Hematopoietic multipotent progenitor cell treated with erythropoietin and hydrocortisone succinate and interleukin-3 and kit ligand, for 6 days (in vitro differentiated cells): ENCODE measurements around the gene FAM234A.

Source experiments
- DNase-seq: peaks from one replicate; pipeline ENCODE4 v3.0.0-alpha.2; 2015

The FAM234A gene

GRCh38 chr16:283033-283805 lies 48.6 kb downstream of the FAM234A start, which contains the start of gene PDIA2:
Gene PDIA2 (plus strand): TSS chr16:283164. CDS start chr16:283170, 6 bp downstream.
- peak; percentile 43 for DNase-seq

DNA sequence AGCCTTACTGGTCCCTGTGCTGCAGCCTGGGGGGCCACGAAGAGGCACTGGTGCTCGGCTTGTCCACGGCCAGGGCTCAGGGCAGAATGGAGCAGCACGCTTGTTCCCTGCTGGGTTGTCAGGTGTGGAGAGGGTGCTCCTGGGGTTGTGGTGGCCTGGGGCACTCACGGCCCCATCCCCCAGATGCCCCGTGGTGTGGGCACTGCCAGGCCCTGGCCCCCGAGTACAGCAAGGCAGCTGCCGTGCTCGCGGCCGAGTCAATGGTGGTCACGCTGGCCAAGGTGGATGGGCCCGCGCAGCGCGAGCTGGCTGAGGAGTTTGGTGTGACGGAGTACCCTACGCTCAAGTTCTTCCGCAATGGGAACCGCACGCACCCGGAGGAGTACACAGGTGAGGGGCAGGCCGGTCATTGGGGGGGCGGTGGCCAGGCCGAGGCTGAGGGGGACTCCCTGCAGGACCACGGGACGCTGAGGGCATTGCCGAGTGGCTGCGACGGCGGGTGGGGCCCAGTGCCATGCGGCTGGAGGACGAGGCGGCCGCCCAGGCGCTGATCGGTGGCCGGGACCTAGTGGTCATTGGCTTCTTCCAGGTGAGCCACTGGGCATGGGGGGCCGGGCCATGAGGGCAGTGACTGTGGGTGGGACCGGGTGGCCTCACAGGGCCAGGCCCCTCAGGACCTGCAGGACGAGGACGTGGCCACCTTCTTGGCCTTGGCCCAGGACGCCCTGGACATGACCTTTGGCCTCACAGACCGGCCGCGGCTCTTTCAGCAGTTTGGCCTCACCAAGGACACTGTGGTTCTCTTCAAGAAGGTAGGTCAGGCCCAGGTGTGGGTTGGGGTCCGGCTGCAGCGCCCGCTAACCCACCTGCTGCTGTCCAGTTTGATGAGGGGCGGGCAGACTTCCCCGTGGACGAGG lies 49.8 kb downstream of the FAM234A start:
- no peak for DNase-seq

GRCh38 chr16:285146-286055 lies 50.8 kb downstream of the FAM234A start:
- no peak for DNase-seq

- no peak for DNase-seq
Measured at GRCh38 chr16:286491-287297, 52.1 kb downstream of the FAM234A start.

- no peak for DNase-seq
Measured at GRCh38 chr16:287298-287811, 52.7 kb downstream of the FAM234A start.

DNA sequence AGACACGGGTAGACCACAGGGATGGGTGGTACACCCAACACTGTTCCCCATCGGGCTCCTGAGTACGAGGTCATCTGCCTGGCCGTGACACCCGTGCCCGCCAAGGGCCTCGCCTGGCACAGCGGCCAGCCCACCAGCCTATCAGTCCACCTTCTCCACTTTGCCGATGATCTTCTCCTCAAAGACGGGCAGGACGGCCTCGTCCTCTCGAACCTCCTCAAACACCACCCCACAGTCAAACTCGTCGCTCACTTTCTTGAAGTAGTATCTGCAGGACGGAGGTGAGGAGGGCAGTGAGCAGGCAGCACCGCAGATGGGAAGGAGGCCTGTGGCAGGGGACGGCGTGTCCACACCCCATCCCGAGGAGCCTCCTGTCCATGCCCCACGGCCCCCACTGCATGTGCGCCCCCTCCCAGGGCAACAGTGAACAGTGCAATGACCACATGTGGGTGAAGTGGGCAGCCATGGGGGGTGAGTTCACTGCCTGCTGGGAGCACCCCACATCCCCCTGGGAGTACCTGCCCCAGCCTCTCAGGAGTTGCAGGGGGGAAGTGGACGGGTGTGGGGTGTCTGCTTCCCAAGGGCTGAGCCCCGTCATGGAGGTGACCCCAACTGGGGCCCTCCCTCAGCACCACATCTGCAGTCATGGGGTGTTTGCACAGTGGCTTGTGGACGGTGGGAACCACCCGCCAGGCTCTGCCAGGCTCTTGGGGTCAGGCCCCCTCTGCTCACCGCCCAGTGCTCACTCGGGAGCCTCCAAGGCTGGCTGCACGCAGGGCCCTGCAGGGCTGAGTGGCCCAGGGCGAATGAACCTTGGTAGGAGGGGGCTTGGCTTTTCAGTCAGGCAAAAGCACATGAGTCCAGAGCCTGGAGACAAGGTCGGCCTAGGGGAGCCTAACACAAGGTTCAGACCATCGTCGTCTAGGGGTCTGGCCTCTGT lies 53.6 kb downstream of the FAM234A start:
- DNase-seq = no peak

DNA sequence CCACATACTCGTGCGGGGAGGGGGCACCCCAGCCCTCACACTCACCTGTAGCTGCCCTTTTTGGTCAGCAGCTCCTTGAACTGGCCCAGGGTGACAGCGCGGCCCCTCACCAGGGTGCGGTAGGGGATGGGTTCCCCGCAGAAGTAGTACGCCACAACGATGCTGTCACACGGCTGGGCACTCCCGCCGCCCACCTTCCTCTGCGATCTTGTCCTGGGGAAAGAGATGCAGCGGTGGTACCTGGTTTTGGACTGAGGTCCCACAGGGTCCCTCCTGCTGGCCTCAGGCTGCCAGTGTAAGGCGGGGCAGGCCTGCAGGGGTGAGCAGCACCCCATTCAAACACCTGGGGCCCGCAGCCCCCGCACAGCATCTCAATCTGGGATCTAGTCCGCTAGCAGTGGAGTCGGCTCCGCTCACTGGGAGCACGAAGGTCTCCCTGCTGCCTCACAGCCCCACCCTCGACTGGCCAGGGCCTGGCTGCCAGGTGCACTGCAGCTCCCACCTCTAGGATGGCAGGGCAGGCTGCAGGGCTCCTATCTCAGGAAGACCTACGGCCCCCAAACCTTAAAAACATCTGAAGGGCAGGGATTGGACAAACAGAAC lies 54.9 kb downstream of the FAM234A start:
- no peak for DNase-seq

- no peak for DNase-seq
Measured at GRCh38 chr16:290015-290680, 55.5 kb downstream of the FAM234A start.

DNA sequence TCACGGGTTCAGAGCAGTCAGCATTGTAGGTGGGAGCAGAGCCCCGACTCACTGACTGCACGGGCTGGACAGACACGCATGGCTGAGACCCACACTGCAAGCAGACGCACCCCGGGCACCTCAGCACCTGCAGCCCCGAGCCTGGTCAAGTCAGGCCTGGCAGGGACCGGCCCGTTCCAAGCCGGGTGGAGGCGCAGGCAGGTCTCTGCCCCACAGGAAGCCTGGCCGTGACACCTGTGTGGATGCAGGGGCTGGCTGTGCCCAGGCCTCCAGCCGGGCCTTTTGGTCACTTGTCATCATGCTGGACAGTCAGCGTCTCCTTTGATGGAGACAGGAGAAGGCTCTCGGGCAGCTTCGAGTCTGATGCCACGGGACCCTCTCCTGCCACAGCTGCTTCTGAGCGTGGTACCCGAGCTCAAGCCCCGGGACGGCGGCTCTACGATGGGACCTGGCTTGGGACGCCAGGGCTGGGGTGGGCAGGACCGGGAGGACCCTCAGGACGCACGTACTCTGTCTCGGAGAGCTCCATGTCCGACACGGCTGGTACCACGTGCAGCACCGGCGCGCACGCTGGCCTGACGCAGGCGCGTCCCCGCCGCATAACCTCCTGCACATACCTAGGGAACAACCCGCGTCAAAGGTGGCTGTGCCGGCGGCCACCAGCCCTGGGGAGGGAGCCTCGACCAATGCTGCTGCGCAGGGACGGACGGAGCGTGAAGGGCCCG lies 56.2 kb downstream of the FAM234A start:
- DNase-seq = no peak

GRCh38 chr16:291539-291938 lies 56.9 kb downstream of the FAM234A start:
- no peak for DNase-seq

DNA sequence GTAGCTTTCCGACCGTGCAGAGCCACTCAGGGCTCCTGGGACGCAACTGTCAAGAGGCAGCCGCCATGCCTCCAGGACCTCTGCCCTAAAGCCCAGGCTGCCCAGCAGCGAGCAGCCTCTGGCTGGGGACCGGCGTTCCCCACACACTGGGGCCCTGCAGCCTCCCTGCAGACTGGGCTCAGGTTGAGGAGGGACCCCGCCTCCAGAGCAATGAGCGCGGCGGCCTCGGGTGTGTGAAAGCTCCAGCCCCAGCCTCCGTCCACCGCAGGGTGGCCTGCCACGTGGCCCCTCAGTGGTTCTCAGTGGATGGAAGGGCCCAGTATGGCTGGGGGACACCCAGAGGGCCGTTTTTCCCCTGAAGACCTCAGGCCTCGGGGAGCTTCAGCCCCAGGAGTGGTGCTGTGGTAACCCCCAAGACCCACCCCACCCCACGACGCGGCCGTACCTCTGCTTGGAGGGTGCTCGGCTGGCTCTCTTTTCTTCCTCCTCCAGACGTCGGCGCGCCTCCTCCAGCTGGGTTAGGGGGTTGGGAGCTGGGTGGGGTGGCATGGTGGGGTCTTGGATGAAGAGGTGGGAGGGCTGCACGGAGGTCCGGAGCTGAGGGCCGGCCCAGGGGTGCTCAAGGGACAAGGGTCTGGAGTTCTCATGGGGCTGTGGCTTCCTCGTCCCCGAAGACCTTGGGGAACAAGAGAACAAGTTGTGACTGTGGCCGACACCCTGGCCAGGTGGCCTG lies 58.6 kb downstream of the FAM234A start:
- DNase-seq = no peak

DNA sequence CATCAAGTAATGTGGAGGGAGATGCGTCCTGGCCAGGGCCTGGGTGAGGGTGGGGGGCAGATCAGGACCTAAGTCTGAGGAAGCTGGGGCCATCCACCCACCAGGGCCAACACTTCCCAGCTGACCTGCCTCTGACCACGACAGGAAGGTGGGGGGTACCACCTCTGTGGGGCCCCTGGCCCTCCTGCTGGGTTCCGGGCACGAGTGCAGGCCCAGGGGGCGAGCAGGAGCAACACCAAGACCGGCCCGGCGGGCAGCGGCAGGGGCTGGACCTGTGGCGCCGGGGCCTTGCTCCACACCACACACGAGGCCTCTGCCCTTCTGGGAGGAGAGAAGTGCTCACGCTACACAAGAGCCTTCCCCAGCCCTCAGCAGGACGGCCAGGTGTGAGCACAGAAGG lies 61.7 kb downstream of the FAM234A start:
- no peak for DNase-seq

GRCh38 chr16:296806-297510 lies 62.3 kb downstream of the FAM234A start:
- no peak for DNase-seq

GRCh38 chr16:297832-298231 lies 63.2 kb downstream of the FAM234A start:
- DNase-seq = no peak

DNA sequence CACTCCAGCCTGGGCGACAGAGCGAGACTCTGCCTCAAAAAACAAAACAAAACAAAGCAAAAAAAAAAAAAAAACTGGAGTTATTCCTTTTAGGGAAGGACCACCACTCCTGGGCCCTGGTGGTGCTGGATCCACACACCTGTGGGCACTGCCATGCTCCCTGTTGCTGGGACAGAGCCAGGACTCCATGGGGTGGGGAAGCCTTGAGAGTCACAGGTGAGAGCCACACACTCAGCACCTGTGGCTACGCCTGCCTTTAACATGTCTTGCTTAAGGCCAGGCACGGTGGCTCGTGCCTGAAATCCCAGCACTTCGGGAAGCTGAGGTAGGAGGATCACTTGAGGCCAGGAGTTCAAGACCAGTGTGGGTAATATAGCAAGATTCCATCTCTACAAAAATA lies 66.6 kb downstream of the FAM234A start:
- DNase-seq = no peak

DNA sequence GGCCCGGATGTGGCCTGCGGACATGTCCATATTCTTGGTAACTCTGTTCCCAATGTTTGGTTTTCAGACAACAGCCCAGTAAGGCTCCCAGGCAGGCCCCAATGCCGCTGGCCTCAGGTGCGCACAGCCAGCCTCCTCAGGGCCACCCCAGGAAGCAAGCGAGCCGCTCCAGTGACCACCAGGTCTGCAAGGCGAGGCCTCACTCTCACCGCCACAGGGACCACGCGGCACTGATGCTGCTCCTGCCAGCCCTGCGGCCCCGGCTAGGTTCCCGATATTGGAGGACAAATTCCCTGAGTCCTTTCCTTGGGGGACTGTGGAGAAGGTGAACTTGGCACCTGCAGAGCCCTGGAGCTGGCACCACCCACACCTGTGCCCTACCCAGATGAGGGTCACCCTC lies 67.3 kb downstream of the FAM234A start:
- no peak for DNase-seq

DNA sequence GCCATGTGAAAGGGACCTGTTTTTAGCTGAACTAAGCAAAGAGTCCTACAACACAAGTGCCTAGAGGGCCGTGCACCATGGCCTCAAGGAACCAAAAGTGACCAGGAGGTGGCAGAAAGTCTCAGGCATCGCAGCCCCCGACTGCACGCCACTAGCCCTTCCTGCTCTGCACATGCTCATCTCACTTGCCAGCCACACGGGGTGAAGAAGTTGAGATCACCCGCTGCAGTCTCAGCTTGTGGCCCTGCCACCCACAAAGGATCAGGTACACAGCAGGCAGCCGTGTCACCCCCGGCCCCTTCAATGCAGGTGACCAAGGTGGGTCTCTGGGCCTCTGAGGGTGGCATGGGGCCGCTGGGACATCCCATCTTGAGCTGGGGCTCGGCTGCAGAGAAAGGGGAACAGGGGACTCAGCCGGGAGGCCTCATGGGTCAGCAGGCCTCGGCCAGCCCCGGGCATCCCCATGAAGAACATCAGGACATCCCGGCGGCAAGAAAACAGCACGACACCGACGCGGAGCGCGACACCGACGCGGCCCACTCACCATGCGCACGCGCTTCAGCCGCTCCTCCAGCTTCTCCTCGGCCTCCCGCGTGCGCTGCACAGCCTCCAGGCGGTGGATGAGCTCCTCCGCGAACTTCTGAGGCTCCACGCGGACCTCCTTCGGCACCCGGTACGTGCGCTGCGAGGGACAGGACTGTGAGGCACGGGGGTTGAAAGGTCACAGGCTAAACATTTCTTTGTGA lies 69.3 kb downstream of the FAM234A start:
- DNase-seq = peak; percentile 69
